Measurements from ENCODE around the gene ERI2. TPM values are rescaled to one million over a fixed set of nuclear protein-coding genes. Genes with fewer than 3 reads are reported as not detected.

Gene ERI2
- total and polyA plus RNA-seq, 10 donors, result 2.5 to 15.3 (median 8.0) TPM

DNA sequence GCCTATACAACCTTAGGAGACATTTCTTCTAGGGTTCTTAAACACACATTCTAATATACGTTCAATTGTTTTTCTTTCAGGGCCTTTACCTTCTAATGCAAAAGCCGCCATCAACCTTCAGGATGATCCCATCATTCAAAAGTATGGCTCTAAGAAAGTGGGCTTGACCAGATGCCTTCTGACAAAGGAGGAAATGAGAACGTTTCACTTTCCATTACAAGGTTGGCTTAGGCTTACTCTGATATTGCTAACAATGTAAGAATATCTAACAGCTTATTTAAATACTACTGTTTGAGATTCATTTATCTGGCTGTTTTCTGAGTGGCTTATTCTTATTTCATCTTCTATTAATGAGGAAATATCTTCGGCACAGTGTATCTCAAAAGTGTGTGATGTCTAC lies 15.4 kb upstream of the ERI2 start:
- peaks cover 0 to 18% (median 0%) of the 10 kb centered on the region in 6 donors for H3K36me3 ChIP-seq
- H3K27ac ChIP-seq, result no peak overlapping the region
- no peak overlapping the region for H3K4me3 ChIP-seq
- TF ChIP-seq POLR2A (IDR thresholded peaks at IDR 0.05), result no peak
- TF ChIP-seq POLR2AphosphoS5 (IDR thresholded peaks at IDR 0.05), result no peak
- TF ChIP-seq, protein P1, sequence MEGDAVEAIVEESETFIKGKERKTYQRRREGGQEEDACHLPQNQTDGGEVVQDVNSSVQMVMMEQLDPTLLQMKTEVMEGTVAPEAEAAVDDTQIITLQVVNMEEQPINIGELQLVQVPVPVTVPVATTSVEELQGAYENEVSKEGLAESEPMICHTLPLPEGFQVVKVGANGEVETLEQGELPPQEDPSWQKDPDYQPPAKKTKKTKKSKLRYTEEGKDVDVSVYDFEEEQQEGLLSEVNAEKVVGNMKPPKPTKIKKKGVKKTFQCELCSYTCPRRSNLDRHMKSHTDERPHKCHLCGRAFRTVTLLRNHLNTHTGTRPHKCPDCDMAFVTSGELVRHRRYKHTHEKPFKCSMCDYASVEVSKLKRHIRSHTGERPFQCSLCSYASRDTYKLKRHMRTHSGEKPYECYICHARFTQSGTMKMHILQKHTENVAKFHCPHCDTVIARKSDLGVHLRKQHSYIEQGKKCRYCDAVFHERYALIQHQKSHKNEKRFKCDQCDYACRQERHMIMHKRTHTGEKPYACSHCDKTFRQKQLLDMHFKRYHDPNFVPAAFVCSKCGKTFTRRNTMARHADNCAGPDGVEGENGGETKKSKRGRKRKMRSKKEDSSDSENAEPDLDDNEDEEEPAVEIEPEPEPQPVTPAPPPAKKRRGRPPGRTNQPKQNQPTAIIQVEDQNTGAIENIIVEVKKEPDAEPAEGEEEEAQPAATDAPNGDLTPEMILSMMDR (IDR thresholded peaks at IDR 0.05 in 8 of 11, conservative IDR thresholded peaks at IDR 0.05 in 3 of 11), result no peak
- peaks cover 0 to 13% (median 0%) of the 10 kb centered on the region in 6 donors for H3K4me1 ChIP-seq
- no peaks in the 10 kb centered on the region for H3K9me3 ChIP-seq
- intact Hi-C loops (cut with DNase I; ENCODE audit: low total_unique reads), result no loop called here
- no peak for DNase-seq
- WGBS, 5 donors, result 74 to 78% (median 77%) methylated on average over 4 of the region's 4 CpGs
- H3K27me3 ChIP-seq (replicated peaks in 1 of 7), result no peaks in the 10 kb centered on the region

DNA sequence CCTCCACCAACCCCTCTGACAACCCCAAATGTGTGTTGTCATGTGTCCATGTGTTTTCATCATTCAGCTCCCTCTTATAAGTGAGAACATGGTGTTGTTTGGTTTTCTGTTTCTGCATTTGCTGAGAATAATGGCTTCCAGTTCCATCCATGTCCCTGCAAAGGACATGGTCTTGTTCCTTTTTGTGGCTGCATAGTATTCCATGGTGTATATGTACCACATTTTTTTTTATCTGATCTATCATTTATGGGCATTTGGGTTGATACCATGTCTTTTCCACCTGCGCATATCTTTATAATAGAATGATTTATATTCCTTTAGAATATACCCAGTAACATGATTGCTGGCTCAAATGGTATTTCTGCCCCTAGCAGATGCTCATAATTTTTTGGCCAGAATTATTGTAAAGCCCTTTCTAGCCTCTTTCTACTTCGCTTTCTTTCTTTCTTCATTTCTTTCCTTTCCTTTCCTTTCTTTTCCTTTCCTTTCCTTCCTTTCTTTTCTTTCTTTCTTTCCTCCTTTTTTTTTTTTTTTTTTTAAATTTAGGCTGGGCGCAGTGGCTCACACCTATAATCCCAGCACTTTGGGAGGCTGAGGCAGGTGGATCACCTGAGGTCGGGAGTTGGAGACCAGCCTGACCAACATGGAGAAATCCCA lies 12.8 kb upstream of the ERI2 start:
- no peak for DNase-seq
- no peak overlapping the region for H3K27ac ChIP-seq
- no peaks in the 10 kb centered on the region for H3K27me3 ChIP-seq (replicated peaks in 1 of 7)
- 96 to 99% (median 98%) methylated on average over 4 of the region's 4 CpGs for WGBS, 5 donors
- H3K9me3 ChIP-seq, result no peaks in the 10 kb centered on the region
- intact Hi-C loops (cut with DNase I; ENCODE audit: low total_unique reads), result no loop called here
- peaks cover 0 to 20% (median 0%) of the 10 kb centered on the region in 6 donors for H3K36me3 ChIP-seq
- no peak overlapping the region for H3K4me3 ChIP-seq
- H3K4me1 ChIP-seq, result peaks cover 0 to 13% (median 0%) of the 10 kb centered on the region in 6 donors
- TF ChIP-seq POLR2A (IDR thresholded peaks at IDR 0.05) (no peak), POLR2AphosphoS5 (IDR thresholded peaks at IDR 0.05) (no peak)
- TF ChIP-seq, protein P1 (IDR thresholded peaks at IDR 0.05 in 8 of 11, conservative IDR thresholded peaks at IDR 0.05 in 3 of 11), result no peak

DNA sequence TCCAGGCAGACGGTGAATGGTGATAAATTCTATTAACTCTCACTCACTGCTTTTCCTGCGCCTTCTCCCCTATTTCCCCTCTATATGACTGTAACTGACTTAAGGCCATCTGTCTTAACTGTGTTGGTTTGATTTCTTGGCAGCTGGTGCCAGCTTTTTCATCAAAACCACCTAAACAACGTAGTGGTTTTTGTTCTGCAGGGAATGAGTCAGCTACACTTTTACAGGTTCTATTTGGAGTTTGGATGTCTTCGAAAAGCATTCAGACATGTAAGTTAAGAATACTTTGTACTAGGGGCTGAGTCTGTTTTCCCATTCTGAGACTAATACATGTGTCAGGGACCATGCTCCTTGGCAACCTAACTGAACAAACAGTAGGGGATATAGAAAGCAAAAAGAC lies 8.5 kb upstream of the ERI2 start:
- TF ChIP-seq, protein P1 (IDR thresholded peaks at IDR 0.05 in 8 of 11, conservative IDR thresholded peaks at IDR 0.05 in 3 of 11), result no peak
- no peak for TF ChIP-seq POLR2A (IDR thresholded peaks at IDR 0.05)
- TF ChIP-seq POLR2AphosphoS5 (IDR thresholded peaks at IDR 0.05), result no peak

DNA sequence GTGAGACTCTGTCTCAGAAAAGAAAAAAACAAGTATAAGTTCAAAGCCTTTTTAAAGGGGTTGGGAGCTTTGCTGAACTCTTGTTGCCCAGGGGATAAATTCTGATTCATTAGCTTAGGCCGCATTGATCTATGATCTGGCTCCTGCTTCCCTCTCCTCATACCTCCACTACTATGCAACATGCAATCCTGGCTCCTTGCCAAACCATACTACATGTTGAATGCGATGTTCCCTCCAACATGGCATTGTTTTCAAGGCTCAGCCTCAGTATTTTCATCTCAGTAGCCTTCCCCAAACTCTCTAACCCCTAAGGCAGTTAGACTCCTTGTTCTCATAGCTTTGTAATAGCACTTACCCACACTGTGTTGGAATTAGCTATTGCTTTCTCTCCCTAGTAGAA lies 6.2 kb upstream of the ERI2 start:
- TF ChIP-seq POLR2AphosphoS5 (IDR thresholded peaks at IDR 0.05), result no peak
- TF ChIP-seq, protein P1 (IDR thresholded peaks at IDR 0.05 in 8 of 11, conservative IDR thresholded peaks at IDR 0.05 in 3 of 11), result no peak
- no peak for TF ChIP-seq POLR2A (IDR thresholded peaks at IDR 0.05)
- H3K4me1 ChIP-seq, result peaks cover 0 to 7% (median 4%) of the 10 kb centered on the region in 6 donors
- H3K27me3 ChIP-seq (replicated peaks in 1 of 7), result no peaks in the 10 kb centered on the region
- DNase-seq, result no peak
- H3K4me3 ChIP-seq, result no peak overlapping the region
- intact Hi-C loops (cut with DNase I; ENCODE audit: low total_unique reads), result no loop called here
- H3K9me3 ChIP-seq, result no peaks in the 10 kb centered on the region
- peaks cover 0 to 20% (median 0%) of the 10 kb centered on the region in 6 donors for H3K36me3 ChIP-seq
- 78 to 90% (median 81%) methylated on average over 2 of the region's 2 CpGs for WGBS, 5 donors
- H3K27ac ChIP-seq, result no peak overlapping the region

More for the DNA sequence above, 8.5 kb upstream of the ERI2 start:
- WGBS, 5 donors, result 50 to 64% (median 60%) methylated on average over 4 of the region's 4 CpGs
- peaks cover 0 to 20% (median 0%) of the 10 kb centered on the region in 6 donors for H3K36me3 ChIP-seq
- peaks cover 0 to 1% (median 0%) of the 10 kb centered on the region in 6 donors for H3K4me1 ChIP-seq
- intact Hi-C loops (cut with DNase I; ENCODE audit: low total_unique reads), result no loop called here
- no peaks in the 10 kb centered on the region for H3K27me3 ChIP-seq (replicated peaks in 1 of 7)
- no peak for DNase-seq
- no peak overlapping the region for H3K27ac ChIP-seq
- H3K9me3 ChIP-seq, result no peaks in the 10 kb centered on the region
- no peak overlapping the region for H3K4me3 ChIP-seq
